ENCODE data around the gene APOBEC3F. TPM values are rescaled to one million over a fixed set of nuclear protein-coding genes. Genes with fewer than 3 reads are reported as not detected.
"Not testable (repeated sequence)": the region's sequence is repeated elsewhere in the genome, so short reads cannot be mapped to it uniquely, and the experiment has no call there.

The APOBEC3F gene
- total RNA-seq, 3 donors from 2014 or later (not counting 1 experiment from before 2014, with no cell fraction given): 30.1 to 54.4 (median 41.0) TPM

DNA sequence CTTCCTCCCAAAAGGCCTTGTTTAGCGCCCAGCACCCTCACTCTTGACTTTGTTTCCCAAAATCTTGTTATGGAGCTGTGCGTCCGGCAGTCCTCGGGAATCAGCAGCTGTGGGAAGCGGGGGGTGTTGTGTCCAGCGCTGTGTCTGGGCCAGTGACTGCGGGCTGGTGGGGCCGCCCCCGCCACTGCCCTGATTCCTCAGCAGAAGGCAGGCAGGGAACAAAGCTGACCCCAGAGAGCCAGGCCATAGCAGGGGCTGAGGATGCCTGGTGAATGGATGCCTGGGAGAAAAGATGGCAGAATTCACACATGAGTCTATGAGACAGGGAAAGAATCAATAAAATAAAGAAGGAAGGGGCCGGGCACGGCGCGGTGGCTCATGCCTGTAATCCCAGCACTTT, 24.1 kb upstream of the APOBEC3F start:
- Mint-ChIP-seq H3K27me3 (ENCODE audit: low read depth in 2 of 2) (no peaks in the 10 kb centered on the region), H3K4me3 (peak overlapping the region; percentile 45), H3K4me1 (peaks cover 31 to 65% of the 10 kb centered on the region in 2 donors), H3K36me3 (no peaks in the 10 kb centered on the region), H3K9me3 (no peaks in the 10 kb centered on the region), H3K27ac (peak overlapping the region; percentile 76 to 79)
- 98% methylated on average over 13 of the region's 13 CpGs for WGBS (ENCODE audit: insufficient coverage)
- H3K9me3 ChIP-seq (ENCODE audit: control insufficient read depth, insufficient read depth, low read length): no peaks in the 10 kb centered on the region
- intact Hi-C loops (cut with micrococcal nuclease): no loop called here
- TF ChIP-seq, protein P1, sequence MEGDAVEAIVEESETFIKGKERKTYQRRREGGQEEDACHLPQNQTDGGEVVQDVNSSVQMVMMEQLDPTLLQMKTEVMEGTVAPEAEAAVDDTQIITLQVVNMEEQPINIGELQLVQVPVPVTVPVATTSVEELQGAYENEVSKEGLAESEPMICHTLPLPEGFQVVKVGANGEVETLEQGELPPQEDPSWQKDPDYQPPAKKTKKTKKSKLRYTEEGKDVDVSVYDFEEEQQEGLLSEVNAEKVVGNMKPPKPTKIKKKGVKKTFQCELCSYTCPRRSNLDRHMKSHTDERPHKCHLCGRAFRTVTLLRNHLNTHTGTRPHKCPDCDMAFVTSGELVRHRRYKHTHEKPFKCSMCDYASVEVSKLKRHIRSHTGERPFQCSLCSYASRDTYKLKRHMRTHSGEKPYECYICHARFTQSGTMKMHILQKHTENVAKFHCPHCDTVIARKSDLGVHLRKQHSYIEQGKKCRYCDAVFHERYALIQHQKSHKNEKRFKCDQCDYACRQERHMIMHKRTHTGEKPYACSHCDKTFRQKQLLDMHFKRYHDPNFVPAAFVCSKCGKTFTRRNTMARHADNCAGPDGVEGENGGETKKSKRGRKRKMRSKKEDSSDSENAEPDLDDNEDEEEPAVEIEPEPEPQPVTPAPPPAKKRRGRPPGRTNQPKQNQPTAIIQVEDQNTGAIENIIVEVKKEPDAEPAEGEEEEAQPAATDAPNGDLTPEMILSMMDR (IDR thresholded peaks at IDR 0.05): no peak
- H3K27ac ChIP-seq (ENCODE audit: low read length): no peak overlapping the region
- no peaks in the 10 kb centered on the region for H3K27me3 ChIP-seq (ENCODE audit: control insufficient read depth, insufficient read depth, low read length)
- H3K4me3 ChIP-seq (ENCODE audit: low read length): no peak overlapping the region
- peaks cover 52% of the 10 kb centered on the region for H3K4me1 ChIP-seq (ENCODE audit: control insufficient read depth, insufficient read depth, low read length)
- ATAC-seq: no peak
- DNase-seq: no peak
- H3K36me3 ChIP-seq (ENCODE audit: control insufficient read depth, insufficient read depth, low read length): peaks cover 18% of the 10 kb centered on the region

DNA sequence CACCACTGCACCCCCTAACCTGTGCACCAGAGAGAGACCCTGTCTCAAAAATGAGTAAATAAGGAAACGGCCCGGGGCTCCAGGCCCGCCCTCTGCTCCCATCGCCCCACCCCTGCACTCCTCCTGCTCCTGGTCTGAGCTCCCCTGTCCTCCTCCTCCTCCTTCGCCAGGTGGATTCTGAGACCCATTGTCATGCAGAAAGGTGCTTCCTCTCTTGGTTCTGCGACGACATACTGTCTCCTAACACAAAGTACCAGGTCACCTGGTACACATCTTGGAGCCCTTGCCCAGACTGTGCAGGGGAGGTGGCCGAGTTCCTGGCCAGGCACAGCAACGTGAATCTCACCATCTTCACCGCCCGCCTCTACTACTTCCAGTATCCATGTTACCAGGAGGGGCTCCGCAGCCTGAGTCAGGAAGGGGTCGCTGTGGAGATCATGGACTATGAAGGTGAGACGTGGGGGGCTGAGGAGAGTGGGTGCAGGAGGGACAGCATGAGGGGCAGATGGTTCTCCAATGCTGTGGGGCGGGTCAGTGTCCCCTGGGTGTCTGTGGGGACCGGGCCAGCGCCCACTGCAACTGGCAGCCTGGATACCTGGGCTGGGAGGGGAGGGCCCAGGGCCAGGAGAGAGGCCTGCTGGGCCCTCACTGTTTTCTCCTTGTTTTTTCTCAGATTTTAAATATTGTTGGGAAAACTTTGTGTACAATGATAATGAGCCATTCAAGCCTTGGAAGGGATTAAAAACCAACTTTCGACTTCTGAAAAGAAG, 22.9 kb upstream of the APOBEC3F start:
- peaks cover 18% of the 10 kb centered on the region for H3K36me3 ChIP-seq (ENCODE audit: control insufficient read depth, insufficient read depth, low read length)
- Mint-ChIP-seq H3K27me3 (ENCODE audit: low read depth in 2 of 2) (no peaks in the 10 kb centered on the region), H3K9me3 (no peaks in the 10 kb centered on the region), H3K27ac (peak overlapping the region; percentile 94 to 96), H3K36me3 (no peaks in the 10 kb centered on the region), H3K4me1 (peaks cover 39 to 67% of the 10 kb centered on the region in 2 donors), H3K4me3 (no peak overlapping the region)
- 91% methylated on average over 15 of the region's 18 CpGs for WGBS (ENCODE audit: insufficient coverage)
- DNase-seq (no peak), ATAC-seq (no peak)
- no peaks in the 10 kb centered on the region for H3K27me3 ChIP-seq (ENCODE audit: control insufficient read depth, insufficient read depth, low read length)
- no peaks in the 10 kb centered on the region for H3K9me3 ChIP-seq (ENCODE audit: control insufficient read depth, insufficient read depth, low read length)
- peaks cover 62% of the 10 kb centered on the region for H3K4me1 ChIP-seq (ENCODE audit: control insufficient read depth, insufficient read depth, low read length)
- intact Hi-C loops (cut with micrococcal nuclease): no loop called here
- H3K27ac ChIP-seq (ENCODE audit: low read length): no peak overlapping the region
- TF ChIP-seq, protein P1 (IDR thresholded peaks at IDR 0.05): no peak
- no peak overlapping the region for H3K4me3 ChIP-seq (ENCODE audit: low read length)

GRCh38 chr22:39020021-39020651, 20.5 kb upstream of the APOBEC3F start:
- Histone ChIP-seq H3K36me3 (ENCODE audit: control insufficient read depth, insufficient read depth, low read length) (peaks cover 31% of the 10 kb centered on the region), H3K27ac (ENCODE audit: low read length) (peak overlapping the region; percentile 70), H3K4me3 (ENCODE audit: low read length) (peak overlapping the region; percentile 31), H3K4me1 (ENCODE audit: control insufficient read depth, insufficient read depth, low read length) (peaks cover 67% of the 10 kb centered on the region)
- Mint-ChIP-seq H3K4me3 (peak overlapping the region; percentile 96), H3K4me1 (peaks cover 28 to 62% of the 10 kb centered on the region in 2 donors), H3K27ac (peak overlapping the region; percentile 94 to 96)
- H3K27me3 ChIP-seq (ENCODE audit: control insufficient read depth, insufficient read depth, low read length); ATAC-seq; H3K27me3 Mint-ChIP-seq (ENCODE audit: low read depth in 2 of 2); H3K9me3 Mint-ChIP-seq; H3K36me3 Mint-ChIP-seq; H3K9me3 ChIP-seq (ENCODE audit: control insufficient read depth, insufficient read depth, low read length): not testable (repeated sequence)
- intact Hi-C loops (cut with micrococcal nuclease): loop anchor here (5.0 kb wide), 1 partner anchor 62 kb away; no protein-coding TSS in a partner anchor
- 71% methylated on average over 10 of the region's 15 CpGs for WGBS (ENCODE audit: insufficient coverage)
- peak in 1 of 2 donors; percentile 36 for DNase-seq

DNA sequence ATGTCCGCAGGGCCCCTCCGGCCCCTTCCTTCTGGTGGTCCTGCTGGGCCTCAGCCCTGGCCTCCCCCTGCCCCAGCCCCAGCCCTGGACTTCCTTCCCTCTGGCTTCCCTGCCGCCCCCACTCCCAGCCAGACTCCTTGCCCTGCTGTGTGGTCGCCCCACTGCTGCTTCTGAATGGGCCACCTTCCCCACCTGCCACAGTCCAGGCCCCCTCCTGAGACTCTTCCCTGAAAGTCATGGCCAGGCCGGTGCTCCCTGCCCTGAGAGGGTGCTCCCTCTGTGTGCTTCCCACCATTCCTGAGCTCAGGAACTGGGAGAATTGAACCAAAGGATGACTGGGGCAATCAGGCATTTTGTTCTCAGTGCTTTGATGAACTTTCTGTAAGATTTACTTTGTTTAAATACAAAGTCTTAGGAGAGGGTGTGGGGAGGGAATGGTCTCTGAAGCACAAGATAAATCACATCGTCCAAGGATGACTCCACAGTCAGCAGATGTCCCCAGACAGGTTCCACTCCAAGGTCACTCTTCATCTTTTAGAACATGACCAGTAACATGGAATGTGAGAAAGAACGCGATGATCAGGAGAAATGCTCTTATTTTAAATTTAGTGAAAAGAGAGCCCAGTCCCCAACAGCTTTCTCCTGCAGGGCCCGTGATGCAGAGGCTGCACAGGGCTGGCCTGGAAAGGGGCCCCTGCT, 19.0 kb upstream of the APOBEC3F start:
- Mint-ChIP-seq H3K4me3 (peak overlapping the region; percentile 96), H3K4me1 (peaks cover 27 to 69% of the 10 kb centered on the region in 2 donors), H3K27ac (peak overlapping the region; percentile 94 to 96), H3K9me3 (no peaks in the 10 kb centered on the region), H3K27me3 (ENCODE audit: low read depth in 2 of 2) (no peaks in the 10 kb centered on the region), H3K36me3 (no peaks in the 10 kb centered on the region)
- TF ChIP-seq, protein P1 (IDR thresholded peaks at IDR 0.05): no peak
- 28% methylated on average over 8 of the region's 9 CpGs for WGBS (ENCODE audit: insufficient coverage)
- no peaks in the 10 kb centered on the region for H3K27me3 ChIP-seq (ENCODE audit: control insufficient read depth, insufficient read depth, low read length)
- H3K4me3 ChIP-seq (ENCODE audit: low read length): peak overlapping the region; percentile 78
- H3K36me3 ChIP-seq (ENCODE audit: control insufficient read depth, insufficient read depth, low read length): peaks cover 37% of the 10 kb centered on the region
- DNase-seq (no peak), ATAC-seq (no peak)
- no peaks in the 10 kb centered on the region for H3K9me3 ChIP-seq (ENCODE audit: control insufficient read depth, insufficient read depth, low read length)
- intact Hi-C loops (cut with micrococcal nuclease): loop anchor here (5.0 kb wide), 1 partner anchor 61 kb away; no protein-coding TSS in a partner anchor
- H3K27ac ChIP-seq (ENCODE audit: low read length): peak overlapping the region; percentile 87
- H3K4me1 ChIP-seq (ENCODE audit: control insufficient read depth, insufficient read depth, low read length): peaks cover 62% of the 10 kb centered on the region
